GM12872 (cell line): ENCODE results near the gene C11orf71.
A peak's percentile ranks its signal among the peaks of the same experiment; 100 is the strongest.

ENCODE experiments used
- CTCF ChIP-seq: IDR thresholded peaks from 3 replicates; pipeline ENCODE4 v1.5.1; 2011; ENCODE audit warnings: low read depth, mild to moderate bottlenecking, low read length, moderate library complexity; ENCODE audit not compliant: insufficient read depth

The C11orf71 gene

DNA sequence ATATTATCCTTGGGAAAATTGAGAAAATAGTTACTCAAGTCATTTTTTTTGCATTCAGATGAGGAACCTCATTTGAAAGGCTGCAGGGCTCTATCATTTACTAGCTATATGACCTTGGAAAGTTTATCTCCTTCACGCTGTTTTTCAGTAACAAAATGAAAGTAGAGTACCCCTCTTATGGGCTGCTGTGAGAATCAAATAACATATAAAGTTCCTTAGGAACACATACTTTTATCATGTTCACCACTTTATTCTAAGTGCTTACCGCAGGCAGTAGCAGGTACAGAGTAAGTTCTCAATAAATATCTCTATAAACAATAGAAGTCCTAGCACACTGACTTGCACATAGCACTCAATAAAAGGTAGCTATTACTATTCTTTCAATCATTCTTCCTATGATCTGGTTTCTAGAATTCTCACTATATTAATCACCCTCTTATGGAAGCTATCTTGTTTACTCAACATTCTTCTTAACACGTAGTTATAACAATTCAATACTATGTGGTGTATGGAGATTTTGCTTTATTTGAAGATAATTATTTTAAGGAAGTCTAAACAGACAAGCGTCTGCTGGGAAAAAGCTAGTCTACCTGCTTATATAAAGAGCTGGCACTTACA, 1.9 kb downstream of the C11orf71 start:
- no peak for TF ChIP-seq CTCF

DNA sequence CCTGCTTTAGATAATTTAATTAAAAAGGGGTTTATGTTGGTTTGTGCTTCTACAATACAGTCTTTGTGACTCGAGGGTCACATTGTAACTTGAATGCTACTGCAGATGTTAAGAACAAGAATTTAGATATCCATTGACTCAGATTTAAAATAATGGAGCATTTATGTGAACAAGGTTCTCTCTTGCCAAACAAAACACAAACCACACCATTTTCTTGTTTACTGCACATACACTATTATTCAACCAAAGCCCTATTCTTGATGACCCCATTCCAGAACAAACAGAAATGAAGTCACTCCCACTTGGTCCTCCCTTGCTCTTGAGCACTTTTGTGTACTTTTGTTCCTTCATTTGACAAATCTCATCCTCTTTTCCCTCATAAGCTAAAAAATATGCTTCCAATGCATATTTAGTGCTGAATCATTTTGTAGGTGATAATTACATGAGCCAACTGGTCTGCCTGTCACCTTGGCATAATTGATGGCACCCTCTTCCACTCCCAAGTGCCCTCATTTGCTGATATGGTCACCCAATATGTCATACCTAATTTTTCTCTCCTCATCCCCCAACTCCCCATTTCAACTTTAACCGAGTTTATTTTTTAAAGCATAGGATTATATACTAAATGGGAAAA, 2.8 kb downstream of the C11orf71 start:
- TF ChIP-seq CTCF: no peak

DNA sequence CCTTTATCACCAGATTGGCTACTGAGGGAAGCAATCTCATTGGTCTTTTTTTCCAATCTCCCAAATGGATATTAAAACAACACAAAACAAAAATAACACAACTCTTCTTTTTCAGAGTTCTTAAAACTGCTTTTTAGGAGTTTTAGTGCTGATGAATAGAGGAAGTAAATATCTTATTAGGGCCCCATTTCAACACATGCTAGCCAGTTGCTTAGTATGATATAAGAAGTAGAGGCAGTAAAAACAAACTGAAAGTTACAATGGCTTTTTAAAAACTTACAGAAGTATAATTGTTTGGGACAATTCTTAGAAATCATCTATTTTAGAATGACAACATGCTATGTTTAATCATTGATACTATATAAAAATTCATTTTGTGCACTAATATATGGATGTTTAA, 3.4 kb downstream of the C11orf71 start:
- TF ChIP-seq CTCF: no peak

GRCh38 chr11:114395736-114396135, 4.6 kb downstream of the C11orf71 start:
- TF ChIP-seq CTCF: peak; percentile 35; the same call in 2 of the 3 replicates

GRCh38 chr11:114392735-114393667, 7.3 kb downstream of the C11orf71 start:
- TF ChIP-seq CTCF: no peak

DNA sequence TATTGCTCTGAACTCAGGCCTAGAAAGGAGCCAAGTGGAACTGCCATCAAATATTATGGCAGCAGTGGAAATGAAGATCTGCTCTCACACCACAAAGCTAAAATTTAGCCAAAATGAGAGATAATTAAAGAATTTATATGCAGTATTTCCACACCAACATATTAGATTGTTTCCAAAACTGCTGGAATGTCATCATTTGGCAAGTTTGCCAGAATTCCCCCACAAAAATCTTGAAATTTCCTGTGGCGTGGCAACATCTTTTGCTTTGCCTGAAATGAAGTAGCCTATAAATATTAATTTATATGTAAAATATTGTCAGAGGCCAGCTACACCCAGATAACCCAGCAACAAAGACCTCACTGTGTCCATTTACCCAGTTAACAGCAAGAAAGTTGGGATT, 13.8 kb downstream of the C11orf71 start:
- no peak for TF ChIP-seq CTCF

- TF ChIP-seq CTCF: no peak
Measured at GRCh38 chr11:114386131-114386530, 14.2 kb downstream of the C11orf71 start.
